Adrenal gland (tissue), 19 donors: ENCODE data around the gene PIK3IP1. TPM values are rescaled to one million over a fixed set of nuclear protein-coding genes. Genes with fewer than 3 reads are reported as not detected.

Experiments
- DNase-seq, 7 donors: peaks; one replicate each; pipeline ENCODE4 v3.0.0-alpha.2; 2019 to 2020
- H3K27ac ChIP-seq, 5 donors: fragments of 200-600 bp; sonication (generic) in 4 of 5; 1 replicate in 3 of 5; 2 replicates in 2 of 5; pipeline versions ENCODE4 v1.5.1 to v1.8.0; 2016 to 2020; ENCODE audit warnings: mild to moderate bottlenecking in 1 of 5
- H3K27me3 ChIP-seq: fragments of 200-600 bp; 2 replicates; pipeline ENCODE4 v1.8.0; 2021
- H3K36me3 ChIP-seq, 2 donors: fragments of 200-600 bp; replicated peaks in 1 of 2; 1 replicate in 1 of 2; 2 replicates in 1 of 2; pipeline versions ENCODE4 v1.5.1 to v1.8.0; 2018 to 2022
- H3K4me1 ChIP-seq, 2 donors: fragments of 200-600 bp; replicated peaks in 1 of 2; 1 replicate in 1 of 2; 2 replicates in 1 of 2; pipeline versions ENCODE4 v1.5.1 to v1.8.0; 2018 to 2021
- H3K4me3 ChIP-seq, 4 donors: fragments of 200-600 bp; sonication (generic) in 3 of 4; one replicate each; pipeline ENCODE4 v1.5.1; 2016 to 2018
- H3K9me3 ChIP-seq, 3 donors: fragments of 200-600 bp; sonication (generic) in 1 of 3; replicated peaks in 1 of 3; 1 replicate in 2 of 3; 2 replicates in 1 of 3; pipeline versions ENCODE4 v1.5.1 to v1.8.0; 2016 to 2021
- POLR2A ChIP-seq, 2 donors: fragments of 450-650 bp; IDR thresholded peaks; one replicate each; pipeline ENCODE4 v1.6.1; 2017; ENCODE audit warnings: antibody characterized with exemption in 2 of 2, mild to moderate bottlenecking in 2 of 2, moderate library complexity in 1 of 2
- WGBS, 4 donors: extraction: QIAGEN DNeasy Blood & Tissue Kit in 2 of 4; methylation state at CpG; one replicate each; pipeline versions ENCODE4 v1.1.5 to v1.1.7; 2013 to 2017; 5-methylcytosine and 5-hydroxymethylcytosine counted together
- intact Hi-C, 2 donors: fragments of 100-400 bp; cut with DNase I; formaldehyde crosslinking; loops; one replicate each; pipeline versions ENCODE4 v1.14.1 to v1.15.0; 2022 to 2023
- long read RNA-seq, 10 donors: library from polyadenylated mRNA in 3 of 10; unstranded in 2 of 10; stranded (forward) in 1 of 10; transcript quantifications; one replicate each; pipeline ENCODE4 v2.0.0 and lab custom pipeline, GENCODE V29; 2021 to 2026
- polyA plus RNA-seq, 3 donors: library from polyadenylated mRNA; stranded (reverse); fragments of 200-250 nt in 2 of 3; fragments of 350-450 nt in 1 of 3; fragmentation: Illumina TruSeq in 1 of 3; extraction: RNeasy Lipid Tissue Mini Kit (QIAGEN cat#74804) in 1 of 3; gene quantifications; one replicate each; pipeline ENCODE4 v1.2.3, GENCODE V29; 2013 to 2014
- total RNA-seq, 9 donors: library from RNA; depleted of rRNA in 4 of 9; stranded (reverse); fragments of >200 nt in 4 of 9; fragments of 120-200 nt in 1 of 9; fragmentation: NEBNext Ultra II Directional in 1 of 9; extraction: Animal tissue kit (Norgen Biotek cat#: 25700) in 1 of 9; gene quantifications; one replicate each; pipeline versions ENCODE4 v1.1.0 to v1.2.4, GENCODE V29; 2013 to 2023
- TF ChIP-seq, protein P1 (sequence below), 6 experiments: fragments of 450-650 bp in 4 of 6; fragments of 200-600 bp in 2 of 6; sonication (generic) in 1 of 6; IDR thresholded peaks; 1 replicate in 5 of 6; 2 replicates in 1 of 6; pipeline versions ENCODE4 v1.5.1 to v1.8.0; 2016 to 2021; ENCODE audit warnings: antibody characterized with exemption in 6 of 6, mild to moderate bottlenecking in 2 of 6, moderate library complexity in 1 of 6
- donor health status: healthy with polysubstance abuse.
- donor health status: Bipolar disorder and iron deficiency.
- donor health status: DM: yes; HTN: yes; CAD: no.
- donor health status: DM: no; HTN: no; CAD: no.
- donor health status: DM: no; HTN: no; CAD: no.
- donor health status: DM: yes; HTN: yes; CAD: no.

The PIK3IP1 gene, protein sequence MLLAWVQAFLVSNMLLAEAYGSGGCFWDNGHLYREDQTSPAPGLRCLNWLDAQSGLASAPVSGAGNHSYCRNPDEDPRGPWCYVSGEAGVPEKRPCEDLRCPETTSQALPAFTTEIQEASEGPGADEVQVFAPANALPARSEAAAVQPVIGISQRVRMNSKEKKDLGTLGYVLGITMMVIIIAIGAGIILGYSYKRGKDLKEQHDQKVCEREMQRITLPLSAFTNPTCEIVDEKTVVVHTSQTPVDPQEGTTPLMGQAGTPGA
- total RNA-seq (100 to 1,000 TPM in 3 of 9 donors, 10 to 100 TPM in 6; 13.7 to 161 (median 74.4) TPM), polyA plus RNA-seq (10 to 100 TPM; 12.1 to 22.8 (median 12.8) TPM)
- long read RNA-seq, donor 1, partial matches to known transcripts: 0 of 3 reads
- long read RNA-seq, donor 1, other reads (novel, unspliced or antisense): 0 of 3 reads
- long read RNA-seq, donor 2, transcript PIK3IP1-201 (6 exons, 2,467 nt): major isoform, 7 of 13 reads
- long read RNA-seq, donor 2, partial matches to known transcripts: 5 of 13 reads
- long read RNA-seq, donor 2, other reads (novel, unspliced or antisense): 0 of 13 reads
- long read RNA-seq, donor 3, partial matches to known transcripts: 0 of 3 reads
- long read RNA-seq, donor 3, other reads (novel, unspliced or antisense): 0 of 3 reads
- long read RNA-seq, donor 4, transcript PIK3IP1-201 (6 exons, 2,467 nt): major isoform, 66 of 81 reads
- long read RNA-seq, donor 4, partial matches to known transcripts: 2 of 81 reads
- long read RNA-seq, donor 4, other reads (novel, unspliced or antisense): 8 of 81 reads
- long read RNA-seq, donor 5, transcript PIK3IP1-203 (5 exons, 2,374 nt): minor isoform, 10 of 322 reads
- long read RNA-seq, donor 5, transcript PIK3IP1-201 (6 exons, 2,467 nt): major isoform, 290 of 322 reads
- long read RNA-seq, donor 5, partial matches to known transcripts: 8 of 322 reads
- long read RNA-seq, donor 5, other reads (novel, unspliced or antisense): 11 of 322 reads
- long read RNA-seq, donor 6, transcript PIK3IP1-201 (6 exons, 2,467 nt): major isoform, 31 of 43 reads
- long read RNA-seq, donor 6, partial matches to known transcripts: 6 of 43 reads
- long read RNA-seq, donor 6, other reads (novel, unspliced or antisense): 3 of 43 reads
- long read RNA-seq, donor 7, partial matches to known transcripts: 0 of 3 reads
- long read RNA-seq, donor 7, other reads (novel, unspliced or antisense): 0 of 3 reads
- long read RNA-seq, donor 8, transcript PIK3IP1-201 (6 exons, 2,467 nt): major isoform, 7 of 9 reads
- long read RNA-seq, donor 8, partial matches to known transcripts: 0 of 9 reads
- long read RNA-seq, donor 8, other reads (novel, unspliced or antisense): 0 of 9 reads
- long read RNA-seq, donor 9, transcript PIK3IP1-201 (6 exons, 2,467 nt): major isoform, 11 of 11 reads
- long read RNA-seq, donor 9, partial matches to known transcripts: 0 of 11 reads
- long read RNA-seq, donor 9, other reads (novel, unspliced or antisense): 0 of 11 reads
- long read RNA-seq, donor 10: 0 reads

DNA sequence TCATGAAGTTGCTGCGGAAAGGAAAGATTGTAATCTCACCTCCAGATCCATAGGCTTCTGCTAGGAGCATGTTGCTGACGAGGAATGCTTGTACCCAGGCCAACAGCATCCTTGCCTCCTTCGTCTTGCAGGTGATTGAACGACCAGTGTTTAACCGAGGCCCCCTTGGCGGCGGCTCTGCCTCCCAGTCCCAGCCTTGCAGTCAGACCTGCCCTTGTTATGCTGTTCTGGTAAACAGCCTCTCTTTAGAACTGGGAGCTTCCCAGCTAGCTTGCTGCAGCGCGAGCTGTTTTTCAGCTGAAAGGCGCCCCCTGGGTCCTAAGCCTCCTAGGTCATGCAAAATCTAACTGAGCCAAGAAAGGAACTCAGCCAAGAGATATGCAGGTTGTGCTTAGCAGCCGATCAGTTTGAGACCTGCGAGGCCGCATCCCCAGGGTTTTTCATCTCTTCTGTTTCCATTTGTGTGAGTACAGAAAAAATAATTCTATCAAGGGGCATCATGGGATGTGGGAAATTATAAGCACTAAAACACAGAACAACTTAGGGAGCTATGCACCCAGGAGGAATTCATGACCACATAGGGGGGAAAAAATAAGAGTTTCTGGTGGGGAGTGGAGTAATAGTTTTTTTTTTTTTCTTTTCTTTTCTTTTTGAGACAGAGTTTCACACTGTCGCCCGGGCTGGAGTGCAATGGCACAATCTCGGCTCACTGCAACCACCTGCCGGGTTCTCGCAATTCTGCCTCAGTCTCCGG lies at the start of gene PIK3IP1:
PIK3IP1 (minus strand) TSS at position 253 of the 754 bp plus-strand sequence; CDS start at position 109, 144 bp downstream.
- intact Hi-C loops: no loop called here
- no peaks in the 10 kb centered on the region for H3K9me3 ChIP-seq
- peak; percentile 90 to 99 for TF ChIP-seq POLR2A (IDR thresholded peaks at IDR 0.05)
- TF ChIP-seq, protein P1, sequence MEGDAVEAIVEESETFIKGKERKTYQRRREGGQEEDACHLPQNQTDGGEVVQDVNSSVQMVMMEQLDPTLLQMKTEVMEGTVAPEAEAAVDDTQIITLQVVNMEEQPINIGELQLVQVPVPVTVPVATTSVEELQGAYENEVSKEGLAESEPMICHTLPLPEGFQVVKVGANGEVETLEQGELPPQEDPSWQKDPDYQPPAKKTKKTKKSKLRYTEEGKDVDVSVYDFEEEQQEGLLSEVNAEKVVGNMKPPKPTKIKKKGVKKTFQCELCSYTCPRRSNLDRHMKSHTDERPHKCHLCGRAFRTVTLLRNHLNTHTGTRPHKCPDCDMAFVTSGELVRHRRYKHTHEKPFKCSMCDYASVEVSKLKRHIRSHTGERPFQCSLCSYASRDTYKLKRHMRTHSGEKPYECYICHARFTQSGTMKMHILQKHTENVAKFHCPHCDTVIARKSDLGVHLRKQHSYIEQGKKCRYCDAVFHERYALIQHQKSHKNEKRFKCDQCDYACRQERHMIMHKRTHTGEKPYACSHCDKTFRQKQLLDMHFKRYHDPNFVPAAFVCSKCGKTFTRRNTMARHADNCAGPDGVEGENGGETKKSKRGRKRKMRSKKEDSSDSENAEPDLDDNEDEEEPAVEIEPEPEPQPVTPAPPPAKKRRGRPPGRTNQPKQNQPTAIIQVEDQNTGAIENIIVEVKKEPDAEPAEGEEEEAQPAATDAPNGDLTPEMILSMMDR (IDR thresholded peaks at IDR 0.05): peak; percentile 24 to 73 (median 60)
- peaks cover 0 to 24% of the 10 kb centered on the region in 2 donors for H3K36me3 ChIP-seq
- peaks cover 69 to 80% of the 10 kb centered on the region in 2 donors for H3K4me1 ChIP-seq
- peak within 1 kb of the TSS; percentile 20 to 79 (median 72) for H3K4me3 ChIP-seq
- H3K27ac ChIP-seq: peak within 1 kb of the TSS; percentile 48 to 96 (median 92)
- WGBS, 4 donors: 26 to 27% (median 26%) methylated on average over 16 to 19 of the region's 19 CpGs
- DNase-seq: peak; percentile 88 to 97 (median 94)
- no peaks in the 10 kb centered on the region for H3K27me3 ChIP-seq

DNA sequence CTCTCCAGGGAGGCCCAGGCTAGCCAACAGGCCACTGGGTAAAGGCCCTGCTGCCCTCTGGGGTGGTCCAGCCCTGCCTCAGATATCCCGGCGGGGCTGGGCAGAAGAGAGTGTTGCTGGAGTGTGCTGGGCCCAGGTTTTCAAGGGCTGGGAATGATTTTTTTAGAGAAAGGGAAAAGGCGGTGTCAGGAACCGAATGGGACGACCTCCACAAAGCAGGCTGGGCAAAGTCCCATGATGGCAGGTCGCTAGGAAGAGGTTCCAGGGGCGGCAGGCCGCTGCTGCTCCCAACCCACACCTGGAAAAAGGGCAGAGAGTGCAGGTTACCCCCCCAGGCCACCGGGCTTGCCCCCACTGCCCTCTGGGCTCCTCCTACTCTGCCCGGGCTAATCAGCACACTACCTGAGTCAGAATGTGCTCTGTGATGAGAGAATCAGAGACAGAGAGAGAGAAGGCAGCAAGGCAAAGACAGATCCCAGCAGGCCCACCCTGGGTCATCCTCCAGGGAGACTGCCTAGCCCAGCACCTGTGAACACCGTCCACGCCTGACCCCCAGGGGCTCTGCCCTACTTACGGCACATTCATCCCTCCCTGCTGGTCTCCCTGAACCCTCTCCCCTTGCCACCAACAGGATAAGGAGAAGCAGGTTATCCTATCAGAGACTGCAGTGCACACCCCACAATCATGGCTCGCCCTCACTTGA lies 49.2 kb upstream of the PIK3IP1 start:
- WGBS, 4 donors: 84 to 88% (median 85%) methylated on average over 13 to 14 of the region's 14 CpGs
- Histone ChIP-seq H3K4me1 (peaks cover 19 to 35% of the 10 kb centered on the region in 2 donors), H3K36me3 (peaks cover 0 to 24% of the 10 kb centered on the region in 2 donors)

More for the DNA sequence above, 49.2 kb upstream of the PIK3IP1 start:
- H3K27ac ChIP-seq: peak overlapping the region in 1 of 5 donors; percentile 21
- intact Hi-C loops: no loop called here
- H3K27me3 ChIP-seq: no peaks in the 10 kb centered on the region
- no peaks in the 10 kb centered on the region for H3K9me3 ChIP-seq
- no peak overlapping the region for H3K4me3 ChIP-seq
- TF ChIP-seq, protein P1 (IDR thresholded peaks at IDR 0.05): no peak
- no peak for TF ChIP-seq POLR2A (IDR thresholded peaks at IDR 0.05)
- DNase-seq: no peak
